OCI-LY7 (cell line): Measurements from ENCODE around the gene GNG11. TPM values are rescaled to one million over a fixed set of nuclear protein-coding genes. Genes with fewer than 3 reads are reported as not detected.

ENCODE experiments used
- BruUV-seq: library from RNA; stranded (reverse); fragments of 400-500 nt; replicated peaks from 2 replicates; lab custom pipeline; 2021; lab: Mats Ljungman, UMichigan
- CTCF ChIA-PET: fragments of 300-600 bp; sonication (Branson Sonifier 250); formaldehyde crosslinking; loops from one replicate; lab custom pipeline; 2022; ENCODE audit warnings: antibody characterized with exemption; ENCODE audit not compliant: unreplicated experiment; lab: Charles Lee
- POLR2A ChIA-PET: fragments of 300-600 bp; sonication (Branson Sonifier 250); formaldehyde crosslinking; loops from one replicate; lab custom pipeline; 2022; ENCODE audit warnings: antibody characterized with exemption; lab: Charles Lee
- DNase-seq: peaks from one replicate; pipeline ENCODE4 v3.0.0-alpha.2; 2015; ENCODE audit warnings: low spot score
- H2AFZ ChIP-seq: fragments of 200-600 bp; sonication (generic), shearing (Covaris generic); 2 replicates; pipeline ENCODE4 v1.6.1; 2014; ENCODE audit warnings: mild to moderate bottlenecking, antibody characterized with exemption, low read length, moderate library complexity
- H3K27ac ChIP-seq: fragments of 200-600 bp; sonication (generic); 2 replicates; pipeline ENCODE4 v1.5.1; 2014; ENCODE audit warnings: mixed run types, low read depth, mild to moderate bottlenecking, moderate library complexity, low read length, inconsistent platforms; ENCODE audit not compliant: poor library complexity, severe bottlenecking
- H3K36me3 ChIP-seq: fragments of 200-600 bp; sonication (generic); 2 replicates; pipeline ENCODE4 v1.6.1; 2014; ENCODE audit warnings: mild to moderate bottlenecking, antibody characterized with exemption, low read length, moderate library complexity, mixed read lengths; ENCODE audit not compliant: insufficient read depth
- H3K4me1 ChIP-seq: fragments of 200-600 bp; sonication (generic); 2 replicates; pipeline ENCODE4 v1.5.1; 2014; ENCODE audit warnings: mild to moderate bottlenecking, low read length; ENCODE audit not compliant: insufficient read depth, poor library complexity, severe bottlenecking
- H3K4me2 ChIP-seq: fragments of 200-600 bp; sonication (generic); 2 replicates; pipeline ENCODE4 v1.6.1; 2014; ENCODE audit warnings: mild to moderate bottlenecking, low read length
- H3K4me3 ChIP-seq: fragments of 200-600 bp; sonication (generic); 2 replicates; pipeline ENCODE4 v1.5.1; 2014; ENCODE audit warnings: mild to moderate bottlenecking, low read depth, low read length; ENCODE audit not compliant: poor library complexity, severe bottlenecking
- H3K79me2 ChIP-seq: fragments of 200-600 bp; sonication (generic); 2 replicates; pipeline ENCODE4 v1.6.1; 2016; ENCODE audit warnings: low read depth, mild to moderate bottlenecking, low read length, moderate library complexity, mixed read lengths; ENCODE audit not compliant: insufficient read depth
- H3K9me2 ChIP-seq: fragments of 200-600 bp; sonication (generic); 2 replicates; pipeline ENCODE4 v1.6.1; 2016; ENCODE audit warnings: mild to moderate bottlenecking, low read length, mixed read lengths; ENCODE audit not compliant: insufficient read depth
- H3K9me3 ChIP-seq: fragments of 200-600 bp; sonication (generic); 2 replicates; pipeline ENCODE4 v1.6.1; 2014; ENCODE audit warnings: mild to moderate bottlenecking, mixed run types, low read length, mixed read lengths
- H4K20me1 ChIP-seq: fragments of 200-600 bp; sonication (generic); 2 replicates; pipeline ENCODE4 v1.6.1; 2014; ENCODE audit warnings: mild to moderate bottlenecking, antibody characterized with exemption, low read length, moderate library complexity, mixed read lengths; ENCODE audit not compliant: insufficient read depth
- EZH2phosphoT487 ChIP-seq: fragments of 200-600 bp; sonication (generic); IDR thresholded peaks from 2 replicates; pipeline ENCODE4 v1.6.1; 2018; ENCODE audit warnings: low read depth, borderline replicate concordance, mild to moderate bottlenecking, mixed run types, antibody characterized with exemption, low read length, moderate library complexity, mixed read lengths
- intact Hi-C: fragments of 100-400 bp; cut with micrococcal nuclease; formaldehyde crosslinking; loops from one replicate; pipeline ENCODE4 v1.10.0; 2022; ENCODE audit not compliant: unreplicated experiment
- total RNA-seq, 2 experiments: library from RNA; depleted of rRNA in 1 of 2; stranded (reverse); fragments of >200 nt in 1 of 2; shearing (Covaris generic) in 1 of 2; gene quantifications; 2 replicates each; pipeline ENCODE4 v1.2.3, GENCODE V29; 2014 to 2022
- TF ChIP-seq, protein P1 (sequence below): fragments of 200-600 bp; sonication (generic); conservative IDR thresholded peaks from 2 replicates; pipeline ENCODE4 v1.5.1; 2014; ENCODE audit warnings: mild to moderate bottlenecking, antibody characterized with exemption, low read length, moderate library complexity, mixed read lengths

Gene GNG11
- total RNA-seq, 2 experiments from 2014 or later: 0.82 to 1.2 TPM

DNA sequence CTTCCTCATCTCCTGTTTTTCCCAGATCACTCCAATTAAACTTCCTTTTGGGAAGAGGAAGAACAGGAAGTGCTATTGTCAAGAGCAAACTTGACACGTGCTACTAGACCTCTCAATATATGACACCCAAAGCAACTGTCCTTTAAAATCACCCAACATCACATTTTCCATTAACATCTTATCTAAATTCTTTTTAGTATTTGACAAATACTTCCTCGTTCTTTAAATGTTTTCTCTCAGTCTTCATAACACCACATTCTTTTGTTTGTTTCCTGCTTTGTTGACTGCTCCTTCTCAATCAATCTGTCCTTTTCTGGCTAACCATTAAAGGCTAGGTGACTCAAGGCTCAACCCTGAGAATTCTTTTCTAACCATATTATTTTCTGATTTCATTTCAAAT lies 23.9 kb upstream of the GNG11 start:
- Histone ChIP-seq H3K27ac (no peak overlapping the region), H3K4me1 (no peaks in the 10 kb centered on the region), H3K79me2 (no peaks in the 10 kb centered on the region), H2AFZ (no peak overlapping the region), H4K20me1 (no peaks in the 10 kb centered on the region), H3K4me2 (no peak overlapping the region), H3K4me3 (no peak overlapping the region), H3K9me2 (no peaks in the 10 kb centered on the region), H3K36me3 (no peaks in the 10 kb centered on the region), H3K9me3 (no peaks in the 10 kb centered on the region)
- no peak for DNase-seq
- ChIA-PET POLR2A (interaction anchor here (0.7 to 2.0 kb wide), 2 partner anchors 11 to 421 kb away, joined by 3 to 6 read pairs; no protein-coding TSS in a partner anchor), CTCF (no interaction called here)
- TF ChIP-seq, protein P1, sequence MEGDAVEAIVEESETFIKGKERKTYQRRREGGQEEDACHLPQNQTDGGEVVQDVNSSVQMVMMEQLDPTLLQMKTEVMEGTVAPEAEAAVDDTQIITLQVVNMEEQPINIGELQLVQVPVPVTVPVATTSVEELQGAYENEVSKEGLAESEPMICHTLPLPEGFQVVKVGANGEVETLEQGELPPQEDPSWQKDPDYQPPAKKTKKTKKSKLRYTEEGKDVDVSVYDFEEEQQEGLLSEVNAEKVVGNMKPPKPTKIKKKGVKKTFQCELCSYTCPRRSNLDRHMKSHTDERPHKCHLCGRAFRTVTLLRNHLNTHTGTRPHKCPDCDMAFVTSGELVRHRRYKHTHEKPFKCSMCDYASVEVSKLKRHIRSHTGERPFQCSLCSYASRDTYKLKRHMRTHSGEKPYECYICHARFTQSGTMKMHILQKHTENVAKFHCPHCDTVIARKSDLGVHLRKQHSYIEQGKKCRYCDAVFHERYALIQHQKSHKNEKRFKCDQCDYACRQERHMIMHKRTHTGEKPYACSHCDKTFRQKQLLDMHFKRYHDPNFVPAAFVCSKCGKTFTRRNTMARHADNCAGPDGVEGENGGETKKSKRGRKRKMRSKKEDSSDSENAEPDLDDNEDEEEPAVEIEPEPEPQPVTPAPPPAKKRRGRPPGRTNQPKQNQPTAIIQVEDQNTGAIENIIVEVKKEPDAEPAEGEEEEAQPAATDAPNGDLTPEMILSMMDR: no peak
- no peak for TF ChIP-seq EZH2phosphoT487
- intact Hi-C loops: no loop called here
- BruUV-seq: no TSS peak

DNA sequence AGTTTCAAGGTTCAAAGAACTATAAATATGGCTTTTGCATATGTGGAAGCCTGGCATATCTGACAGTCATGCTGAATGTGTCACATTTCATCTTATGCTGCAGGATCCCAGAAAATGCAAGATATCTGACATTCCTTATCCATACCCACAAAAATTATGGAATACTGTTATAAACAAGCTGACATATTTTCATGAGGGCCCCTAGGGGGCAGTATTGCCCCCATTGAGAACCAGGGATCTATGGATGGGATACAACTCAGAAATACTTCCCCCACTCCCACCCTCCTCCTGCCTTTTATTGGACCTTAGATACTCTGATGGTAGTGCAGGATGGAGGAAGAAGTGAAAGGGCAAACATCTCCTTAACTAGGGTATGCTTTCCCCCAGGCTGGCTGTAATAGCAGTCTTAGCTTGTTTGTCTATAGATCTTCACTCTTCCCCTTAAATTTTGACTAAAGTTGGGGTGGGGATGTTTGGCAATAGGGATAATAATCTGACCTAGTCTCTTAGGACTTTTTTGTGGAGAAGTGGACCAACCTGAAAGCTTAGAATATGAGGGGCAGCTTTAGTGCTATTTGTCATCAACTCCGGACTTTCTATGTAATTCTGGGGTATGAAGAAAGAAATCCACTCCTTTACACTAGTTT lies 18.6 kb upstream of the GNG11 start:
- BruUV-seq: no TSS peak
- peak; percentile 60 for DNase-seq
- Histone ChIP-seq H3K9me3 (no peaks in the 10 kb centered on the region), H3K4me2 (no peak overlapping the region), H3K9me2 (no peaks in the 10 kb centered on the region), H3K36me3 (no peaks in the 10 kb centered on the region), H3K4me3 (no peak overlapping the region), H2AFZ (no peak overlapping the region; the same call in 1 of the 2 replicates), H4K20me1 (no peaks in the 10 kb centered on the region), H3K79me2 (no peaks in the 10 kb centered on the region), H3K4me1 (no peaks in the 10 kb centered on the region), H3K27ac (no peak overlapping the region)
- intact Hi-C loops: loop anchor here (1.0 to 5.0 kb wide), 4 partner anchors 184 to 492 kb away; no protein-coding TSS in a partner anchor
- TF ChIP-seq, protein P1: peak; percentile 99
- no peak for TF ChIP-seq EZH2phosphoT487
- POLR2A ChIA-PET: interaction anchor here (0.5 to 1.4 kb wide), 4 partner anchors 184 to 561 kb away, joined by 4 to 5 read pairs (median 4); no protein-coding TSS in a partner anchor
- CTCF ChIA-PET: interaction anchor here (1.2 kb wide), 1 partner anchor 184 kb away, joined by 10 read pairs; no protein-coding TSS in a partner anchor

DNA sequence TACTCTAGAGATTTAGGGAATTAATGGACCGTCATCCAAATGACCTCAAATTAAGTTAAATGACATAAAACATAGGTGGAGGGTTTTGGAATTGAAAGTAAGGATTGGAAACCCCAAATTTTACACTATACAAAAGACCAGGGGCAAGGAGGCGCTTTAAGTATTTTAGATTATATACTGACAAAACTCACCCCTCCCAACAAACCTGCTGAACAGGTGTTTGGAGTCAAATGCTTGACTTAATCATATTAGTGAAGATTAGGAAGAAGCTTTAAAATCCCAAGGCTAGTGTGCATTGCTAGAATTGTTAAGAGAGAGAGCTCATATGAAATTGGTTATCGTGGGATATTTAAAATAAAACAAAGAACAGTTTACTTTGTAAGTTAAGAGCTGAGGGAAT lies 15.3 kb upstream of the GNG11 start, which contains the start of gene GNGT1:
GNGT1 (plus strand) TSS at position 301 of the 400 bp plus-strand sequence. CDS start 180 bp downstream, outside the sequence.
- H3K27ac ChIP-seq: no peak within 1 kb of the TSS
- H3K4me2 ChIP-seq: no peak within 1 kb of the TSS
- no peaks in the 10 kb centered on the region for H4K20me1 ChIP-seq
- POLR2A ChIA-PET: interaction anchor here (0.6 to 1.7 kb wide), 2 partner anchors 10 to 848 kb away, joined by 3 to 8 read pairs; no protein-coding TSS in a partner anchor
- H3K4me1 ChIP-seq: no peaks in the 10 kb centered on the region
- no peaks in the 10 kb centered on the region for H3K9me2 ChIP-seq
- CTCF ChIA-PET: no interaction called here
- no peak within 1 kb of the TSS for H3K4me3 ChIP-seq
- no TSS peak for BruUV-seq
- no peaks in the 10 kb centered on the region for H3K79me2 ChIP-seq
- DNase-seq: no peak
- no peak within 1 kb of the TSS for H2AFZ ChIP-seq
- no peak for TF ChIP-seq EZH2phosphoT487
- TF ChIP-seq, protein P1: no peak
- H3K9me3 ChIP-seq: no peaks in the 10 kb centered on the region
- H3K36me3 ChIP-seq: no peaks in the 10 kb centered on the region
- intact Hi-C loops: no loop called here
